IPS-18a (cell line): ENCODE measurements around the gene STX16.

Source experiments
- H3K27ac ChIP-seq: one replicate; pipeline ENCODE4 v1.5.1; 2013; ENCODE audit warnings: low read length
- H3K27me3 ChIP-seq: one replicate; pipeline ENCODE4 v1.6.1; 2013; ENCODE audit warnings: mild to moderate bottlenecking, low read length; ENCODE audit not compliant: control insufficient read depth, insufficient read depth
- H3K36me3 ChIP-seq: one replicate; pipeline ENCODE4 v1.6.1; 2013; ENCODE audit warnings: low read depth, low read length; ENCODE audit not compliant: control insufficient read depth
- H3K4me1 ChIP-seq: one replicate; pipeline ENCODE4 v1.6.1; 2013; ENCODE audit warnings: low read depth, low read length; ENCODE audit not compliant: control insufficient read depth
- H3K4me3 ChIP-seq: one replicate; pipeline ENCODE4 v1.5.1; 2013; ENCODE audit warnings: low read length
- H3K9ac ChIP-seq: one replicate; pipeline ENCODE4 v1.6.1; 2013; ENCODE audit warnings: mild to moderate bottlenecking, low read length, moderate library complexity
- H3K9me3 ChIP-seq: one replicate; pipeline ENCODE4 v1.6.1; 2013; ENCODE audit warnings: low read depth, low read length; ENCODE audit not compliant: control insufficient read depth

STX16 gene

DNA sequence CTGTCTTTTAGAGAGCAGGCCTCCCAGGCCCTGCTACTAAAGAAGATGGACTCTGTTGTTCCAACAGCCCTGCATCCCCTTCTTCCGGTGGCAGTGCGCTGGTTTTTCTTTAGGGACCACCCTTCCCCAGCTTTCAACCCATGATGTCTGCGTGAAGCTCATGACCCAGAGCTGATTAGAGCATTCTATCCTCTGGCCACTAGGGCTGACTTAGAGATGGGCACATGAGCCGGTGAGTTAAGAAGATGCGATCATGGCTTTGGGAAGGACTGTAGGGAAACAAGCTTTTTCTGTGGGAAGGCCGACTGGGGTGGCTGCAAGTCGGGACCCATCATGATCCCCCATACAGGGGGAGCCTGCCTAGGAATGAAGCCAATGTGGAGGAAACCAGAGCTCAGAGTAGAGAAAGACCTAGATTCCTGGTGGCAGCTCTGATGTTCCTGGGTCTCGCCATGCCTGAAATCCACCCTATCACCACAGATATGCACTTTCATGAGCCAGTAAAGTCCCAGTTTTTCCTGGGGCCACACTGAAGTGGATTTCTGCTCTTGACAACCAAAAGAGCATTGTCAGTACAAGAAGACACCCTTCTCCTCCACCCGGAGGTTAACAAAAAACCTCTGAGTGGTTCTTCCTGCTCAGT is 29.1 kb upstream of the STX16 start:
- H3K27me3 ChIP-seq = peaks cover 12% of the 10 kb centered on the region
- no peaks in the 10 kb centered on the region for H3K4me1 ChIP-seq
- no peaks in the 10 kb centered on the region for H3K36me3 ChIP-seq
- no peaks in the 10 kb centered on the region for H3K9me3 ChIP-seq
- no peak overlapping the region for H3K9ac ChIP-seq
- H3K4me3 ChIP-seq = no peak overlapping the region
- no peak overlapping the region for H3K27ac ChIP-seq

DNA sequence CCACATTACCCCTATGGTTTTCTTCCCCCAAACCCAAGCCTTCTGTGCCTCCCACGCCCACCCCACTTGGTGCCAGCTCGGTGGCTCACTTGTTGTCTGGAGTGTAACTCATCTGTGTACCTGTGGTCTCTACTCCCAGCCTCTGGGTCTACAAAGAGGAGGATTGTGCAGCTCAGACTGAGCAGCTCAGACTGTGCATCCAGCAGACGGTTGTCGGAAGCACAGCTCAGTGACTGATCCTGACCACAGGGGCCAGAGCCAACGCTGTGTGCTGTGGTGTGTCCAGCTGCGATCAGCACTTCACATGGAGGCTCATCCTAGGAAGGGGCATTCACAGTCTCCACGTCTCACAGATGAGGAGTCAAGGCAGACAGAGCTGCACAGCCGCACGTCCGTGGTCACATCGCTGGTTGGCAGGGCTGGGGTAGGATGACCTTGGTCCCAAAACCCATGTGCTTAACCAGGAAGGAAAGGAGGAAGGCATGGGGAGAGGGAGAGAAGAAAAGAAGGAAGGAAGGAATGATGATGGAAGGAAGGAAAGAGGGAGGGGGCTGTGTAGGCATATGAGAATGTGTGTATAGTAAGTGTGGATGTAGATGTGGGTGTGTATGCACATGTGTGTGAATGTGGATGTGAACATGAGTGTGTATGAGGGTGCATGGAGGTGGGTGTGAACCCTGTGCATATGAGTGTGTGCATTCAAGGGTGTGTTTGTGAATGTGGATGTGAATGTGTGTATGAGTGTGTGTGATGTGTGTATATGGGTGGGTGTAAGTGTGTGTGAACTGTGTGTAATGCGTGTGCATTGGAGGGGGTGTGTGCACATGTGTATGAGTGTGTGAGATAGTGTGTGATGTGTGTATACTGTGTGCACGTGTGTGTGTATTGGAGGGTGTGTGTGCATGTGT is 28.2 kb upstream of the STX16 start:
- no peak overlapping the region for H3K27ac ChIP-seq
- peaks cover 7% of the 10 kb centered on the region for H3K27me3 ChIP-seq
- no peaks in the 10 kb centered on the region for H3K36me3 ChIP-seq
- no peaks in the 10 kb centered on the region for H3K4me1 ChIP-seq
- no peak overlapping the region for H3K9ac ChIP-seq
- H3K4me3 ChIP-seq = no peak overlapping the region
- no peaks in the 10 kb centered on the region for H3K9me3 ChIP-seq

DNA sequence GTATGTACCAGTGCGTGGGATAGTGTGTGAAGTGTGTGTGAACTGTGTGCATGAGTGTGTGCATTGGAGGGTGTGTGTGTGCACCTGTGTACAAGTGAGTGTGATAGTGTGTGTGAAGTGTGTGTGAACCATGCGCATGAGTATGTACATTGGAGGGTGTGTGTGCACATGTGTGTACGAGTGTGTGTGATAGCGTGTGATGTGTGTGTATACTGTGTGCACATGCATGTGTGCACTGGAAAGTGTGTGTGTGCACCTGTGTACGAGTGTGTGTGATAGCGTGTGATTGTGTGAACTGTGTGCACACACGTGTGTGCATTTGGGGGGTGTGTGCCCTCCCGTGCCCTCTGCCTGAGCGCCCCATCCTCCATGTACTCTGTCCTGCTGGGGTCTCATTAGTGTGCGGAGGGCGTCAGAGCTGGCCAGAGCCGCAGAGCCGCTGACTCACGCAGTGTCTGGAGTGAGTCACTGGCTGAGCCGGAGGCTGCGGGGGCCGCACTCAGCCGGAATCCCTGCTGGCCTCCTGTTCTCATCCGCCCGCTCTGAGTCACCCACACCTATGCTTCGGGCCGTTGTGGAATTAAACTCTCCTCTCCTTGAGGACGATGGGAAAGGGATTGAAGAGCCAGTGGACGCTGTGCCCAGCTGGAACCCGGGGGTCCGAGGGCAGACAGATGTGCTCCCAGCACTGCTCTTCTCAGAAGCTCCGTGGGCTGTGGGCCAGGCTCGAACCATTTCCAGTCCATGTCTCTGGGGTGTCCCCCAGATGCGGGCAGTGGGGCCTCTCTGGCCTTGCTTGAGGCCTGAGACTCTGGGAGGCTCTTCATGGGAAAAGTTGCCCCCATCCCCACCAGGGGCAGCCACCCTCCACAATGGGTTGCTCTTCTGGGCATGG is 27.3 kb upstream of the STX16 start:
- Histone ChIP-seq H3K36me3 (no peaks in the 10 kb centered on the region), H3K9me3 (no peaks in the 10 kb centered on the region), H3K4me3 (no peak overlapping the region), H3K9ac (no peak overlapping the region), H3K27ac (no peak overlapping the region), H3K4me1 (no peaks in the 10 kb centered on the region), H3K27me3 (no peaks in the 10 kb centered on the region)

DNA sequence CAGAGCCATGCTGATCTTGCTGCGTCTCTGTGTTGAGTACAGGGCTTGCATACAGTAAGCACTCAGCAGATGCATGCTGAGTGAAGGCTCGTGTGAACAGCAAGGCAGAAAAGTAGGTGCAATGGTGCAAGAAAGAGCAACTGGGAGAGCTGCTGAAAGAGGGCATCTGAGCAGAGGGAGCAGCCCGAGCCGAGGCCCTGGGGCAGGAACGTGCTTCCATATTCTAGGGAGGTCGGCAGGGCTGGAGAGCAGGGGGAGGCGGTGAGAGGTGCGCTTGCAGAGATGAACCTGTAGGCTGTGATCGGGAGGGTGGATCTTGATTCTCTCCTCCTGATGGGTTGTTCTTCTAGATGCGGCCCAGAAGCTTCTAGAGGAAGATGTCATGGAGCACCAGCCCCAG is 26.4 kb upstream of the STX16 start:
- H3K27me3 ChIP-seq = no peaks in the 10 kb centered on the region
- no peak overlapping the region for H3K4me3 ChIP-seq
- H3K4me1 ChIP-seq = no peaks in the 10 kb centered on the region
- no peak overlapping the region for H3K9ac ChIP-seq
- no peaks in the 10 kb centered on the region for H3K9me3 ChIP-seq
- H3K36me3 ChIP-seq = no peaks in the 10 kb centered on the region
- H3K27ac ChIP-seq = no peak overlapping the region

DNA sequence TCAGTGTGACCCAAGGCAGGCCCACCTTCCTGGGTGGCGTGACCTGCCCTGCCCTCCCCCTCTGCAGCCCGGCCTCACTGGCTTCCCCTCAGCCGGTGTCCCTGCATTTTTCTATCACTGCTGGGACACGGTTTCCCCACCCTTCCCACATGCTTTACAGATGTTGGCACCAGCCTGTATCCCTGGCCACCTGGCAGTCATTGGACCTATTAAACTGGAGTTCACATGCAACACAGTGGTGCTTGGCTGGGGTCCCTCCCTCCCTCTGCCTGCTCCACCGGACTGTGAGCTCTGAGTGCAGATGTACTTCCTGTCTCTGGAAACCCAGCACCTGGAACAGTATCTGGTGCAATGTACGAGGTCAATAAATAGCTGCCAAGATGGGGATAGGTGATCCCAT is 25.5 kb upstream of the STX16 start:
- Histone ChIP-seq H3K36me3 (no peaks in the 10 kb centered on the region), H3K4me3 (no peak overlapping the region), H3K27me3 (no peaks in the 10 kb centered on the region), H3K9ac (no peak overlapping the region), H3K27ac (no peak overlapping the region), H3K4me1 (no peaks in the 10 kb centered on the region), H3K9me3 (no peaks in the 10 kb centered on the region)

DNA sequence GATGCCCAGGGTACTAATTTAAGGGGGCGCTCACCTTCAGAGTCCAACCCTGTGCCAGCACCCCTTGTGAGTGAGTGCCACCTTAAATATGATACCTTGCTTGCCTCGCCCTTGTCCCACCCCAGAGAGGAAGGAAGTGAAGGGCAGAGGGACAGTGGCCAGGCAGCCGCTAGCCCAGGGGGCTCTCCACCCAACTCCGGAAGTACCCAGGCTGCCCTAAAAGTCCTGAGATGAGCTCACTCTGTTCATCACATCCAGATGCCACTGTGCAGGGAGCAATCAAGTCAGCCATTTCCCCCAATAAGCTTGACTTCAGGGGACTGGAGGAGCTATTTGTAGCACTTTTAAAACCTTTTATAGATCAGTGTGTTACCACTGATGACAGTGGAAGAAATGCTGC is 25.0 kb upstream of the STX16 start:
- Histone ChIP-seq H3K27me3 (no peaks in the 10 kb centered on the region), H3K27ac (no peak overlapping the region), H3K4me3 (no peak overlapping the region), H3K9ac (no peak overlapping the region), H3K36me3 (no peaks in the 10 kb centered on the region), H3K4me1 (no peaks in the 10 kb centered on the region), H3K9me3 (no peaks in the 10 kb centered on the region)

DNA sequence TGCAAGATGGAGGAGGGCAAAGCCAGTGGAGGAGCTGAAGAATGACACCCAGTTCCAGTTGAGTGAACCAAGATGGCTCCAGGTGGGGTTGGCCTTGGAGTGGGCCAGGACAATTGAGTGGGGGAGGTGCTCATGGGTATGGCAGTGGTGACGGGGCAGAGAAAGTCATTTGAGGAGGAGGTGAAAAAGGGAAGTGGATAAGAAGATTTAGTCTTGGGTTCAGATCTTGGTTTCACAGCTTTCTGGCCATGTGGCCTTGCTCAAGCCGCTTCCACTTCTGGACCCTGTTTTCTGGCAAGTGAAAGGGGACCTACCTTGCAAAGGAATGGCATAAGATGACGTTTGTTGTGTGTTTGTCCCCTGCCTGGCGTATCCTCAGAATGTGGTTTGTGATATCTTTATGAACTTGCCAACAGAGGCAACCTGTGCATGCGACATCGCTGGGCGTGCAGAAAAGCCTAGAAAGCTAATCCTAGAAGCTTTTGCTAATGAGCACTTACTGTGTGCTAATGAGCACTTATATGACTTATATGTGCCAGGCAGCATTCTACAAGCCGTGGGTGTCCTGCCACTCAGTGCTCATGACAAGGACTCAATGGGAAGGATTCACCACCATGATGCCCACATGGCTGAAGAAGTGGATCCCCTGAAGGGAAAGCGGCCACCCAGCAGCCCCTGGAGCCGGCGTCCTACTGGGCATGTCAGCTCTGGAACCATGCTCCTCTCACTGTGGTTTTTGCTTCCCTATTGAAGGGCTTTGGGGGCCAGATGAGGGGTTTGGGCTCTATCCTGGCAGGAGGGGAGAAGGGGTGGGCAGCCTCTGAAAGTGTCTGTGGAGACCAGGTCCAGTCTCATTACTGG is 23.6 kb upstream of the STX16 start:
- Histone ChIP-seq H3K36me3 (no peaks in the 10 kb centered on the region), H3K4me1 (no peaks in the 10 kb centered on the region), H3K27me3 (no peaks in the 10 kb centered on the region), H3K9ac (no peak overlapping the region), H3K4me3 (no peak overlapping the region), H3K9me3 (no peaks in the 10 kb centered on the region), H3K27ac (no peak overlapping the region)

DNA sequence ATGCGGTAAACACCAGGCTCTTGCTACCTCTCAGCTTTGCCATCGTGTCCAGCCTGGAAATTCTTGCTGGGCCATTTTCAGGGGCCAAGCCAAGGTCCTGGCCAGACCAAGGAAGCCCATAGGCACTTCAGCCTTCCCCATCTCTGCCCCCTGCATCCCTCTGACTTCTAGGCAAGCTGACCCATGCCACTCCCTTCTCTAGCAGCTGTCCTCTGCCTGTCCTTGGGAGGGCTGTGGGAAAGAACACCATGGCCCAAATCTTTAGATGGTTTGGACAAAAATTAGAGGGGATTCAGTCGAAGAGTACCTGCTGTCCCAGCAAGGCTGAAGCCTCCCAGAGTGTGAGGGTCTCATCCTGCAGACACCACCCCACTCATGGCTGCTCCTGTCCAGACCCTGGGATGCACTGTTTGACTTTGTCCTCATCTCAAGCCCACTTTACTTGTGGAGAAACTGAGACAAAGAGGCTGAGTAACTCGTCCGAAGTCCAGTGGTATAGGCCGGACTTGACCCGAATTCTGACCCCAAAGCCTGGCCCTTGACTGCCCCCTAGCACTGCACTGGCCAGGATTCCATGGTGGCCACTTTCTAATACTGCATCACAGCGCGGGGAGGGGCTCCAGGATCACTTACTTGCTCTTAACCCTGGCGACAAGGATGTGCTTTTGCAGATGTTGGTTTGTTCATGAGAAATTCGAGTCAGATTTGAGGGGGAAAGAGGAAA is 22.4 kb upstream of the STX16 start:
- no peaks in the 10 kb centered on the region for H3K27me3 ChIP-seq
- H3K4me3 ChIP-seq = no peak overlapping the region
- H3K4me1 ChIP-seq = no peaks in the 10 kb centered on the region
- H3K27ac ChIP-seq = no peak overlapping the region
- no peaks in the 10 kb centered on the region for H3K9me3 ChIP-seq
- H3K9ac ChIP-seq = no peak overlapping the region
- no peaks in the 10 kb centered on the region for H3K36me3 ChIP-seq

DNA sequence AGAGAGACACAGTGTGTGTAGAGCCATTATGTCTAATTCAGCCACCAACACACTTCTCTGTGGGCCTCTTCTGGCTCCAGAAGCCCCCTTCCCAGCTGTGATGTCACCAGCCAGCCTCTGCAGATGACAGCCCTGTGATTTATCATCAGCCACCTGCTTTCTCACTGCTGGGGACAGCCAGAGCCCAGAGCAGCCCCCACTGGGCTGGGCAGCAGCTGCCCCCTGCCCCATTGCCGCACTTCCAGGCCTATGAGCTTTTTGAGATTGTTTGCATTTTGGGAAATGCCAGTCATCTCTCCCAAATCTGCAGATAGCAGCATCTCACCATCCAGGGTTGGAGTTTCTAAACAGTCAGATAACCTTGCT is 21.9 kb upstream of the STX16 start:
- Histone ChIP-seq H3K36me3 (no peaks in the 10 kb centered on the region), H3K9me3 (no peaks in the 10 kb centered on the region), H3K27me3 (no peaks in the 10 kb centered on the region), H3K9ac (no peak overlapping the region), H3K4me1 (no peaks in the 10 kb centered on the region), H3K27ac (no peak overlapping the region), H3K4me3 (no peak overlapping the region)

DNA sequence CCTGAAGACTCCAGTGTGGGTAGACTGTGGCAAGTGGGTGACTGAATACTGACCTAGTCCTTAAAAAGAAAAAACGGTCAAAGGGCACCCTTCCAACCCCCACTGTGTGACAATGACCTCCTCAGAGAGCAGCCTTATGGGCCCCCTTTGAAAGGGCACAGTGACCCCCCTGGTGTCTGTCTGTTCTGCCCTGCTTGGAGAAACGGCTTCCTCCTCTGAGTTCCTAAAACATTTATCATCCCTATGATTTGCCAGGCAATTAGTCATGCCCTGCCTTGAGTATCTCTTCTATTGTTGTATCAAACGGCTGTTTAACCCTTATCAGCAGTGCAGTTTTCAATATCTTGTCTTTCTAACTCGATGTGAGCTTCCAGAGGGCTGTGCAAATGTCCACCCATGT is 21.0 kb upstream of the STX16 start:
- Histone ChIP-seq H3K9ac (no peak overlapping the region), H3K27me3 (no peaks in the 10 kb centered on the region), H3K4me1 (no peaks in the 10 kb centered on the region), H3K36me3 (no peaks in the 10 kb centered on the region), H3K4me3 (no peak overlapping the region), H3K27ac (no peak overlapping the region), H3K9me3 (no peaks in the 10 kb centered on the region)
